Keratinocyte (primary cell): ENCODE measurements around the gene TBL1XR1. TPM values are rescaled to one million over a fixed set of nuclear protein-coding genes. Genes with fewer than 3 reads are reported as not detected.

Experiments
- DNase-seq: peaks from one replicate; pipeline ENCODE4 v3.0.0-alpha.2; 2011; ENCODE audit warnings: low read depth, missing footprints, low spot score
- FAIRE-seq: peaks from 2 replicates; lab custom pipeline; 2011; peaks lifted over from hg19 to GRCh38; lab: Jason Lieb, UNC
- H2AFZ ChIP-seq: 2 replicates; pipeline ENCODE4 v1.6.0; 2012; ENCODE audit warnings: low read length, control low read depth, inconsistent platforms; ENCODE audit not compliant: control insufficient read depth
- H3K27ac ChIP-seq: 2 replicates; pipeline ENCODE4 v1.5.1; 2011; ENCODE audit warnings: low read length; ENCODE audit not compliant: control insufficient read depth, insufficient read depth
- H3K27me3 ChIP-seq: 3 replicates; pipeline ENCODE4 v1.6.0; 2011; ENCODE audit warnings: low read length; ENCODE audit not compliant: control insufficient read depth, insufficient read depth; ENCODE audit errors: extremely low read depth
- H3K36me3 ChIP-seq, 2 experiments: 2 replicates in 1 of 2; 3 replicates in 1 of 2; pipeline ENCODE4 v1.5.1; 2011; ENCODE audit warnings: low read length in 2 of 2, mild to moderate bottlenecking in 1 of 2; ENCODE audit not compliant: control insufficient read depth in 2 of 2, insufficient read depth in 2 of 2; ENCODE audit errors: extremely low read depth in 1 of 2
- H3K4me1 ChIP-seq: 3 replicates; pipeline ENCODE4 v1.5.1; 2011; ENCODE audit warnings: low read length; ENCODE audit not compliant: control insufficient read depth, insufficient read depth; ENCODE audit errors: extremely low read depth
- H3K4me2 ChIP-seq: 3 replicates; pipeline ENCODE4 v1.6.0; 2011; ENCODE audit warnings: low read depth, low read length; ENCODE audit not compliant: control insufficient read depth, insufficient read depth; ENCODE audit errors: extremely low read depth
- H3K4me3 ChIP-seq, 3 experiments: fragments of 200-600 bp in 1 of 3; sonication (generic) in 1 of 3; 2 replicates in 2 of 3; 3 replicates in 1 of 3; pipeline ENCODE4 v1.5.1; 2011 to 2016; ENCODE audit warnings: low read length in 3 of 3, mild to moderate bottlenecking in 3 of 3, control low read depth in 2 of 3, inconsistent platforms in 1 of 3, low read depth in 1 of 3, mixed read lengths in 1 of 3, mixed run types in 1 of 3, moderate library complexity in 1 of 3; ENCODE audit not compliant: control insufficient read depth in 2 of 3, insufficient read depth in 2 of 3; ENCODE audit errors: extremely low read depth in 1 of 3
- H3K79me2 ChIP-seq: 2 replicates; pipeline ENCODE4 v1.6.0; 2012; ENCODE audit warnings: low read length; ENCODE audit not compliant: control insufficient read depth, insufficient read depth
- H3K9ac ChIP-seq: 3 replicates; pipeline ENCODE4 v1.6.0; 2011; ENCODE audit warnings: low read length; ENCODE audit not compliant: control insufficient read depth, insufficient read depth; ENCODE audit errors: extremely low read depth
- H3K9me1 ChIP-seq: 3 replicates; pipeline ENCODE4 v1.6.0; 2011; ENCODE audit warnings: low read length; ENCODE audit not compliant: control insufficient read depth, insufficient read depth; ENCODE audit errors: extremely low read depth
- H3K9me3 ChIP-seq: 2 replicates; pipeline ENCODE4 v1.5.1; 2012; ENCODE audit warnings: low read depth, low read length; ENCODE audit not compliant: control insufficient read depth
- H4K20me1 ChIP-seq: 3 replicates; pipeline ENCODE4 v1.6.0; 2011; ENCODE audit warnings: low read length; ENCODE audit not compliant: control insufficient read depth, insufficient read depth; ENCODE audit errors: extremely low read depth
- CTCF ChIP-seq, 3 experiments: IDR thresholded peaks in 1 of 3; conservative IDR thresholded peaks in 1 of 3; optimal IDR thresholded peaks in 1 of 3; 2 replicates in 2 of 3; 3 replicates in 1 of 3; pipeline versions ENCODE3 to v1.5.1; 2011; ENCODE audit warnings: low read length in 3 of 3, mild to moderate bottlenecking in 3 of 3, moderate library complexity in 2 of 3, control low read depth in 1 of 3, inconsistent platforms in 1 of 3; ENCODE audit not compliant: insufficient read depth in 2 of 3; ENCODE audit errors: extremely low read depth in 1 of 3
- EZH2 ChIP-seq: IDR thresholded peaks from one replicate; pipeline ENCODE4 v1.6.1; 2012; ENCODE audit warnings: inconsistent platforms, mild to moderate bottlenecking, low read length, moderate library complexity
- dilution Hi-C: fragments of 300-500 bp; cut with MboI; formaldehyde crosslinking; loops from one replicate; pipeline ENCODE4 v1.7.0; 2020; ENCODE audit warnings: low sequenced_read_pairs; ENCODE audit not compliant: extremely low pct_ligation_motif_present
- polyA plus RNA-seq, 5 experiments: library from polyadenylated mRNA; depleted of rRNA in 3 of 5; stranded (reverse) in 3 of 5; stranded (forward) in 1 of 5; unstranded in 1 of 5; fragments of >200 nt; gene quantifications; 1 replicate in 1 of 5; 2 replicates in 3 of 5; 3 replicates in 1 of 5; pipeline versions ENCODE4 v1.2.1 to v1.2.3, GENCODE V29; 2011 to 2012; ENCODE audit warnings: missing spikeins in 2 of 5, low read depth in 1 of 5, low replicate concordance in 1 of 5

Gene TBL1XR1
- polyA plus RNA-seq, 1 donor (not counting 4 experiments of a cell fraction or from before 2014, with no cell fraction given) = 169 TPM

- dilution Hi-C loops = no loop called here
- no peaks in the 10 kb centered on the region for H3K9me3 ChIP-seq
- no peaks in the 10 kb centered on the region for H4K20me1 ChIP-seq
Measured at GRCh38 chr3:177098551-177098950, 98.7 kb downstream of the TBL1XR1 start.

DNA sequence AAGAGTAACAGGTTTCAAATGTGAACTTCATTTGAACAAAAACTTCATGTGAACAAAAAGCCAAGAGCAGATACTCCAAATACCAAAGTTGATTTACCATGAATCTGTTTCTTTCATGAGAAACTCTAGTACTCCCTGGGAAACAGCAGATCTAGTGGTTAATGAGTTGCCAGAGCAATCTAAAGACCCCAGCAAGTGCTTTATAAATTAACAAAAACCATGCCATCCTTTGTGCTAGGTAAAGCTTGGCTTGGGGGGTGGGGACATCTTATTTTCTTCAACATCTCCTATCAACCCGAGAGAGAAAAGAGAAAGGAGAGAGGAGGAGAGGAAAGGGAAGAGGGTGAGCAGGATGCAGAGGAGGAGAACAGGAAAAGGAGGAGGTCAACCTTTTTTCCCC, 100.7 kb downstream of the TBL1XR1 start:
- Histone ChIP-seq H3K4me2 (no peak overlapping the region), H3K4me3 (no peak overlapping the region), H3K36me3 (no peaks in the 10 kb centered on the region), H3K9me1 (no peaks in the 10 kb centered on the region), H3K9ac (no peak overlapping the region), H3K9me3 (no peaks in the 10 kb centered on the region), H3K4me1 (no peaks in the 10 kb centered on the region), H3K79me2 (peaks cover 90% of the 10 kb centered on the region), H3K27me3 (no peaks in the 10 kb centered on the region), H2AFZ (no peak overlapping the region), H3K27ac (no peak overlapping the region), H4K20me1 (no peaks in the 10 kb centered on the region)
- DNase-seq = no peak
- dilution Hi-C loops = no loop called here
- TF ChIP-seq EZH2 (no peak), CTCF (optimal IDR thresholded peaks at IDR 0.05 in 1 of 3, IDR thresholded peaks at IDR 0.05 in 1 of 3, conservative IDR thresholded peaks at IDR 0.05 in 1 of 3; ENCODE audit: extremely low read depth in 1 of 3, insufficient read depth in 2 of 3, low read length in 3 of 3) (no peak)
- no peak for FAIRE-seq

More at GRCh38 chr3:177098551-177098950, 98.7 kb downstream of the TBL1XR1 start:
- H3K79me2 ChIP-seq = peaks cover 92% of the 10 kb centered on the region
- no peak overlapping the region for H3K27ac ChIP-seq
- no peak overlapping the region for H2AFZ ChIP-seq
- H3K4me2 ChIP-seq = no peak overlapping the region
- TF ChIP-seq CTCF (optimal IDR thresholded peaks at IDR 0.05 in 1 of 3, IDR thresholded peaks at IDR 0.05 in 1 of 3, conservative IDR thresholded peaks at IDR 0.05 in 1 of 3; ENCODE audit: extremely low read depth in 1 of 3, insufficient read depth in 2 of 3, low read length in 3 of 3) (no peak), EZH2 (no peak)
- H3K4me1 ChIP-seq = no peaks in the 10 kb centered on the region
- H3K9ac ChIP-seq = no peak overlapping the region
- no peak for DNase-seq
- FAIRE-seq = no peak
- no peak overlapping the region for H3K4me3 ChIP-seq
- H3K36me3 ChIP-seq = no peaks in the 10 kb centered on the region
- H3K27me3 ChIP-seq = no peaks in the 10 kb centered on the region
- H3K9me1 ChIP-seq = no peaks in the 10 kb centered on the region
